Smooth muscle cell of the umbilical artery (primary cell): ENCODE data around the gene RAB42. TPM values are rescaled to one million over a fixed set of nuclear protein-coding genes. Genes with fewer than 3 reads are reported as not detected.

Source experiments
- total RNA-seq: library from RNA; depleted of rRNA; stranded (reverse); fragments of >200 nt; gene quantifications from 2 replicates; pipeline ENCODE4 v1.2.3, GENCODE V29; 2014

The RAB42 gene
- 1.8 and 4.5 TPM in 2 replicates for total RNA-seq

GRCh38 chr1:28591708-28592320, at the start of gene RAB42:
Gene RAB42, plus strand, starts transcription at chr1:28592265. Its CDS starts 247 bp downstream, at chr1:28592512.

GRCh38 chr1:28552758-28553663, 39.1 kb upstream of the RAB42 start, which contains the start of gene TRNAU1AP:
Gene TRNAU1AP, plus strand, starts transcription at chr1:28553085. Its CDS starts 26 bp downstream, at chr1:28553111.

GRCh38 chr1:28642847-28643635, 51.0 kb downstream of the RAB42 start, which contains the start of gene TAF12:
Gene TAF12, minus strand, starts transcription at chr1:28643067. Its CDS starts 20,986 bp downstream, at chr1:28622081.

Other genes with a start within 250 kb of the RAB42 start
- 3.9 and 9.6 TPM in 2 replicates for gene PHACTR4, start 222.5 kb upstream of the RAB42 start, total RNA-seq
- 27.3 and 51.6 TPM in 2 replicates for gene RCC1, start 86.2 kb upstream of the RAB42 start, total RNA-seq
- 17.0 and 24.3 TPM in 2 replicates for gene TRNAU1AP, start 39.2 kb upstream of the RAB42 start, total RNA-seq
- 33.6 and 55.8 TPM in 2 replicates for gene TAF12, start 50.8 kb downstream of the RAB42 start, total RNA-seq
- not detected in 2 replicates for gene RNU11, start 56.3 kb downstream of the RAB42 start, total RNA-seq
- gene GMEB1, start 76.5 kb downstream of the RAB42 start, total RNA-seq = 8.3 and 12.3 TPM in 2 replicates
- gene YTHDF2, start 144.7 kb downstream of the RAB42 start, total RNA-seq = 43.9 and 63.6 TPM in 2 replicates
- gene OPRD1, start 219.9 kb downstream of the RAB42 start, total RNA-seq = not detected in 2 replicates